ENCODE data around the gene STX7. TPM values are rescaled to one million over a fixed set of nuclear protein-coding genes. Genes with fewer than 3 reads are reported as not detected.

Gene STX7
- total RNA-seq, 6 donors from 2014 or later, result 23.2 to 86.6 (median 44.8) TPM

DNA sequence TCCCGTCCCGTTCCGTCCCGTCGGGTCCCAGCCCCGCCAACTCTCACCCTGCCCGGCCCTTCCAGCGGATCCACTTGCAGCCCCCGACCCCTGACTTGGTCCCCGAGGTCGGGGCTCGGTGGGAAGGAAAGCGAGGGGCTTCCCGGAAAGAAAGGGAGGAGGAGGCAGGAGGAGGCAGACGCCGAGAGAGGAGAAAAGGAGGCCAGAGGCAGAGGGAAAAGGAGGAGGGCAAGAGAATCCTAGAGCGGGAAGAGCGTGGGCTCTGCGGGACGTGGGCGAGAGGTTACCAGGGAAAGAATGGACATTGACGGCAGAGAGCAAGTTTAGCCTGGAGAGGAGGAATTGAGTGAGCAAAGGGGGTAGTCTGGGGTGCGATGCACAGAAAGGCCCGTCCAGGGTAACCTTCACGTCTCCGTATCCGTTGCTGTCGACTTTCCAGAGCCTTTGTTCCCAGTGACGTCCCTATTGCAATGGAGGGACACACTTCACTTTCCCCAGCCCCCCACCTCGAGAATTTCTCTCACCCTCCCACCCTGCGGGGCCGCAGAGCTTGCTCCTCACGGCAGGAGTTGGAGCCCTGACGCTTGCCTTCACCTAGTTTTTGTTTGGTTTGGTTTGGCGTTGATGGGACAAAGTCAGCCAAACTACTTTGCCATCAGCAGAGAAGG lies 111.2 kb downstream of the STX7 start:
- Histone ChIP-seq H3K9me3 (no peaks in the 10 kb centered on the region), H3K27me3 (peaks cover 0 to 16% (median 6%) of the 10 kb centered on the region in 4 donors), H3K27ac (peak overlapping the region in 2 of 4 donors; percentile 61 to 68), H3K4me1 (peaks cover 5 to 16% (median 8%) of the 10 kb centered on the region in 4 donors), H3K36me3 (no peaks in the 10 kb centered on the region), H3K4me3 (peak overlapping the region; percentile 28 to 72 (median 56))
- WGBS, 2 donors, result 13 to 21% methylated on average over 29 to 32 of the region's 35 CpGs
- TF ChIP-seq POLR2AphosphoS5 (IDR thresholded peaks at IDR 0.05), result no peak
- TF ChIP-seq, protein P1, sequence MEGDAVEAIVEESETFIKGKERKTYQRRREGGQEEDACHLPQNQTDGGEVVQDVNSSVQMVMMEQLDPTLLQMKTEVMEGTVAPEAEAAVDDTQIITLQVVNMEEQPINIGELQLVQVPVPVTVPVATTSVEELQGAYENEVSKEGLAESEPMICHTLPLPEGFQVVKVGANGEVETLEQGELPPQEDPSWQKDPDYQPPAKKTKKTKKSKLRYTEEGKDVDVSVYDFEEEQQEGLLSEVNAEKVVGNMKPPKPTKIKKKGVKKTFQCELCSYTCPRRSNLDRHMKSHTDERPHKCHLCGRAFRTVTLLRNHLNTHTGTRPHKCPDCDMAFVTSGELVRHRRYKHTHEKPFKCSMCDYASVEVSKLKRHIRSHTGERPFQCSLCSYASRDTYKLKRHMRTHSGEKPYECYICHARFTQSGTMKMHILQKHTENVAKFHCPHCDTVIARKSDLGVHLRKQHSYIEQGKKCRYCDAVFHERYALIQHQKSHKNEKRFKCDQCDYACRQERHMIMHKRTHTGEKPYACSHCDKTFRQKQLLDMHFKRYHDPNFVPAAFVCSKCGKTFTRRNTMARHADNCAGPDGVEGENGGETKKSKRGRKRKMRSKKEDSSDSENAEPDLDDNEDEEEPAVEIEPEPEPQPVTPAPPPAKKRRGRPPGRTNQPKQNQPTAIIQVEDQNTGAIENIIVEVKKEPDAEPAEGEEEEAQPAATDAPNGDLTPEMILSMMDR (IDR thresholded peaks at IDR 0.05), result peak in 2 of 6 experiments; percentile 3 to 6
- DNase-seq (no peak), ATAC-seq (ENCODE audit: low FRiP score in 2 of 2) (peak in 1 of 2 donors; percentile 39)

DNA sequence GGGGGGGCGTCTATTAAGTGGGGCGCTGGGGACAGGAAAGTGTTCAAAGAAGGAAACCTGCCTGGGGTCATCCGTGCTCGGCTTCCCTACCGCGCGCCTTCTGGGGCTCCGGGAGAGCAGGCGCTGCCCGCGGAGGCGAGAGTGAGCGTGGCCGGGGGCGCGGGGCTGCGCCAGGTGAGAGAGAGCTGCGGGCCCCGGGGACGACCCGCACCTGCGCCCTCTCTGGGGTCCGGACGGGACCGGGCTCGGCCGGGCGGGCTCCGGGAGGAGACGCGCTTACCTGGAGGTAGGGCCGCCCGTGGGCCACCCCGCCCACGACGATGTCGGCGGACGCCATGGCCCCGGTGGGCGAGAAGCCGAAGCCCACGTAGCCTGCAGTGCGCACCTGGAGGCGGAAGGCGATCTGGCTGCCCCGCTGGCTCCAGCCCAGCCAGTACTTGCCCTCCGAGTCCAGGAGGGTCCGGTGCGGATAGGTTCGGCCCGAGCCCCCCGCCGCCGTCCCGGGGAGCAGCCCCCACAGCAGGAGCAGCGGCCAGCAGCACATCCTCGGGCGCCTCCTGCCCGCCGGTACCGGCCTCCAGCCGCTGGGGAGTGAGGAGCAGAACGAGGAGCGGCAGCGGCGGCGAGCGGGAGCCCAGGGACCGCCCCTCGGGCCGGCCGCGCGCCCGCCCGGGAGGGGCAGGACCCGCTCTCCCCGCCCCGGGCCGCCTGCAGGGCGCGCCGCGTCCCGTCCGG lies 111.9 kb downstream of the STX7 start, which contains the start of gene MOXD1:
Gene MOXD1, minus strand, starts transcription at position 593 of the 735 bp plus-strand sequence. Its CDS starts 49 bp downstream, at position 544.
- H3K9me3 ChIP-seq, result no peaks in the 10 kb centered on the region
- TF ChIP-seq POLR2AphosphoS5 (IDR thresholded peaks at IDR 0.05) (peak in 1 of 2 donors; percentile 46), POLR2A (IDR thresholded peaks at IDR 0.05) (peak in 1 of 4 donors; percentile 45), EP300 (IDR thresholded peaks at IDR 0.05) (no peak)
- TF ChIP-seq, protein P1 (IDR thresholded peaks at IDR 0.05), result peak in 3 of 6 experiments; percentile 21 to 44 (median 36)
- peak; percentile 74 to 95 for ATAC-seq (ENCODE audit: low FRiP score in 2 of 2)

DNA sequence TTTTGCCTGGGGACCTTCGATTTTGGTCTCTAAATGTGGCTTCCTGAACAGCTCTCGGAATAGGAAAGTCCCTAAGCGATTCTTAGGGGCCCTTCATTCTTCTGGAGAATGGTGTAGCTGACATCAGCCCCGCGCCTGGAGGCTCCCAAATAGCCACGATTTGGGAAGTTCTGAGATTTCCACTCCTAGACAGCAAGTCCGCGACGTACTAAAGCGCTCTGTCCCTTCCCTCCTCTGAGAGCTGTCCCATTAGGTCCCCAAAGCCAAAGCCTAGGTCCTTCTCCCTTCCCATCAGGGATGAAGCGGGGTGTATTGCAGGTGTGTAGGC lies 112.4 kb downstream of the STX7 start:
- no peaks in the 10 kb centered on the region for H3K9me3 ChIP-seq
- H3K27ac ChIP-seq, result peak overlapping the region in 2 of 4 donors; percentile 68 to 76
- ATAC-seq (ENCODE audit: low FRiP score in 2 of 2) (peak; percentile 13 to 25), DNase-seq (no peak)
- 22% methylated on average over 11 of the region's 11 CpGs for WGBS, 2 donors
- peaks cover 0 to 16% (median 6%) of the 10 kb centered on the region in 4 donors for H3K27me3 ChIP-seq
- H3K36me3 ChIP-seq, result no peaks in the 10 kb centered on the region
- H3K4me1 ChIP-seq, result peaks cover 5 to 16% (median 8%) of the 10 kb centered on the region in 4 donors
- TF ChIP-seq POLR2AphosphoS5 (IDR thresholded peaks at IDR 0.05) (no peak), EP300 (IDR thresholded peaks at IDR 0.05) (no peak), POLR2A (IDR thresholded peaks at IDR 0.05) (no peak)
- TF ChIP-seq, protein P1 (IDR thresholded peaks at IDR 0.05), result no peak
- H3K4me3 ChIP-seq, result peak overlapping the region in 3 of 4 donors; percentile 45 to 72 (median 68)

More for the DNA sequence above, 111.9 kb downstream of the STX7 start, which contains the start of gene MOXD1:
- H3K4me1 ChIP-seq, result peaks cover 5 to 16% (median 8%) of the 10 kb centered on the region in 4 donors
- DNase-seq, result peak; percentile 25 to 92
- peaks cover 0 to 16% (median 6%) of the 10 kb centered on the region in 4 donors for H3K27me3 ChIP-seq
- H3K27ac ChIP-seq, result peak within 1 kb of the TSS in 3 of 4 donors; percentile 1 to 76 (median 68)
- peak within 1 kb of the TSS; percentile 28 to 72 (median 56) for H3K4me3 ChIP-seq
- 11 to 15% methylated on average over 9 to 10 of the region's 87 CpGs for WGBS, 2 donors
- H3K36me3 ChIP-seq, result no peaks in the 10 kb centered on the region

DNA sequence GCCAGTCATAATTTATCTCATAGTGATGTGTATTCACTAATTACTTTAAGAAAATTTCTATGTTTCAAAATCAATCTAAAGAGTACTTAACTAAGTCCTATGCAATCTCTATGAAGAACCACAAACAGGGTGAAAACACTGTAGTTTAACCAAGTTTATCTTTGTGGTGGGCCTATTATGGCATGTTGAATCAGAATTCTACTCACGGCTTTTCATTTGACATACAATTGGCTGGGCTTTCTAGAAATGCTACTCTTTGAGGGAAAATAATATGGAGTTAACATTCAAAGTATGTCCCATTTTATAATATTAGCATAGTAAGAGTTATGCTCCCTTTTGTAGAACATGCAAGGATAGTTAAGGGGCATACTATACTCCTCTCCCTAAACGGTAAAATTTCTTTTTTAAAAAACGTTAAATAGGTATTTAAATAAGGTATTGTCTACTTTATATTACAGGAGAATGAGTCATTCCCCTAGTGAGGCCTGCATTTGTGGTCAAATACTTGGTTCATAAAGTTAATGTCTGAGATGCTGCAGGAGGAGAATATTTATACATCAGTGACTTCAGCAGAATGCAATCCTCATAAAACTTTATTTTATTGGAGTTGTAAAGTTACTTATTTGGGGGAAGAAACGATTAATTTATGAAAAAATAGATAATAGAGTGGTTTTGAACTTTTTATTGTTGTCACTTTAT lies 113.4 kb downstream of the STX7 start:
- Histone ChIP-seq H3K4me3 (no peak overlapping the region), H3K4me1 (peaks cover 5 to 16% (median 8%) of the 10 kb centered on the region in 4 donors), H3K27ac (no peak overlapping the region), H3K9me3 (peaks cover 0 to 8% (median 3%) of the 10 kb centered on the region in 4 donors), H3K27me3 (peaks cover 0 to 16% (median 6%) of the 10 kb centered on the region in 4 donors), H3K36me3 (no peaks in the 10 kb centered on the region)
- no peak for ATAC-seq (ENCODE audit: low FRiP score in 2 of 2)
- 72 to 78% methylated on average over 4 of the region's 4 CpGs for WGBS, 2 donors
- TF ChIP-seq POLR2A (IDR thresholded peaks at IDR 0.05) (no peak), EP300 (IDR thresholded peaks at IDR 0.05) (no peak), POLR2AphosphoS5 (IDR thresholded peaks at IDR 0.05) (no peak)
- TF ChIP-seq, protein P1 (IDR thresholded peaks at IDR 0.05), result no peak
- no peak for DNase-seq

Small RNA genes within 50 kb of the gene (small RNA-seq; reads per million reads assigned to genes)
- 0 reads per million in 4 donors for gene TAAR7P

Other genes with a start within 250 kb of the STX7 start
- 10 to 100 TPM in 4 of 6 donors, 1 to 10 TPM in 2; 3.5 to 24.4 (median 11.0) TPM for gene MOXD1, start 111.6 kb downstream of the STX7 start, total RNA-seq
- not detected for gene TAAR9, start 25.2 kb upstream of the STX7 start, total RNA-seq
- not detected for gene TAAR8, start 39.6 kb upstream of the STX7 start, total RNA-seq
- gene TAAR6, start 57.2 kb upstream of the STX7 start, total RNA-seq, result not detected
- not detected for gene TAAR5, start 76.6 kb upstream of the STX7 start, total RNA-seq
- not detected for gene TAAR2, start 111.2 kb upstream of the STX7 start, total RNA-seq
- not detected for gene TAAR1, start 146.1 kb upstream of the STX7 start, total RNA-seq
- gene VNN1, start 200.9 kb upstream of the STX7 start, total RNA-seq, result 1 to 10 TPM in 5 of 6 donors, under 1 TPM in 1; 0.67 to 9.4 (median 4.7) TPM
- gene VNN2, start 244.8 kb upstream of the STX7 start, total RNA-seq, result 10 to 100 TPM in 5 of 6 donors, 1 to 10 TPM in 1; 5.2 to 29.3 (median 16.9) TPM